ENCODE results near the gene RSBN1L.
"Not testable (repeated sequence)": the region's sequence is repeated elsewhere in the genome, so short reads cannot be mapped to it uniquely, and the experiment has no call there.

Gene RSBN1L

GRCh38 chr7:77696057-77696642, at the start of gene RSBN1L:
Gene RSBN1L (plus strand): TSS chr7:77696459. CDS start chr7:77696470, 11 bp downstream.
- Histone ChIP-seq H3K4me1 (ENCODE audit: insufficient read depth, poor library complexity, severe bottlenecking) (peaks cover 17% of the 10 kb centered on the region), H3K27me3 (ENCODE audit: insufficient read depth, poor library complexity, severe bottlenecking) (no peaks in the 10 kb centered on the region), H3K27ac (ENCODE audit: poor library complexity, severe bottlenecking) (peak within 1 kb of the TSS; percentile 68), H3K36me3 (ENCODE audit: low read depth) (no peaks in the 10 kb centered on the region), H3K4me3 (ENCODE audit: severe bottlenecking) (peak within 1 kb of the TSS; percentile 93), H3K9me3 (ENCODE audit: severe bottlenecking) (no peaks in the 10 kb centered on the region)
- DNase-seq (ENCODE audit: low spot score) (peak; percentile 97), ATAC-seq (ENCODE audit: low read depth) (peak; percentile 96)
- peak; percentile 21 for TF ChIP-seq CTCF (IDR thresholded peaks at IDR 0.05; ENCODE audit: poor library complexity, severe bottlenecking)

GRCh38 chr7:77648742-77649338, 47.4 kb upstream of the RSBN1L start:
- no peak overlapping the region for H3K4me3 ChIP-seq (ENCODE audit: severe bottlenecking)
- H3K4me1 ChIP-seq (ENCODE audit: insufficient read depth, poor library complexity, severe bottlenecking) = no peaks in the 10 kb centered on the region
- H3K27me3 ChIP-seq (ENCODE audit: insufficient read depth, poor library complexity, severe bottlenecking) = no peaks in the 10 kb centered on the region
- no peaks in the 10 kb centered on the region for H3K9me3 ChIP-seq (ENCODE audit: severe bottlenecking)
- no peak for TF ChIP-seq CTCF (IDR thresholded peaks at IDR 0.05; ENCODE audit: poor library complexity, severe bottlenecking)
- ATAC-seq (ENCODE audit: low read depth) (no peak), DNase-seq (ENCODE audit: low spot score) (no peak)
- no peak overlapping the region for H3K27ac ChIP-seq (ENCODE audit: poor library complexity, severe bottlenecking)
- H3K36me3 ChIP-seq (ENCODE audit: low read depth) = peaks cover 33% of the 10 kb centered on the region

- DNase-seq (ENCODE audit: low spot score) (no peak), ATAC-seq (ENCODE audit: low read depth) (no peak)
Observed at GRCh38 chr7:77649716-77650349, 46.4 kb upstream of the RSBN1L start.

GRCh38 chr7:77651575-77652162, 44.6 kb upstream of the RSBN1L start:
- H3K4me1 ChIP-seq (ENCODE audit: insufficient read depth, poor library complexity, severe bottlenecking) = no peaks in the 10 kb centered on the region
- peak; percentile 89 for TF ChIP-seq CTCF (IDR thresholded peaks at IDR 0.05; ENCODE audit: poor library complexity, severe bottlenecking)
- DNase-seq (ENCODE audit: low spot score) (no peak), ATAC-seq (ENCODE audit: low read depth) (no peak)
- no peak overlapping the region for H3K4me3 ChIP-seq (ENCODE audit: severe bottlenecking)
- H3K27ac ChIP-seq (ENCODE audit: poor library complexity, severe bottlenecking) = no peak overlapping the region
- H3K36me3 ChIP-seq (ENCODE audit: low read depth) = peaks cover 27% of the 10 kb centered on the region
- no peaks in the 10 kb centered on the region for H3K9me3 ChIP-seq (ENCODE audit: severe bottlenecking)
- H3K27me3 ChIP-seq (ENCODE audit: insufficient read depth, poor library complexity, severe bottlenecking) = no peaks in the 10 kb centered on the region

More at GRCh38 chr7:77649716-77650349, 46.4 kb upstream of the RSBN1L start:
- peaks cover 27% of the 10 kb centered on the region for H3K36me3 ChIP-seq (ENCODE audit: low read depth)
- H3K27ac ChIP-seq (ENCODE audit: poor library complexity, severe bottlenecking) = peak overlapping the region; percentile 1
- no peaks in the 10 kb centered on the region for H3K4me1 ChIP-seq (ENCODE audit: insufficient read depth, poor library complexity, severe bottlenecking)
- no peak overlapping the region for H3K4me3 ChIP-seq (ENCODE audit: severe bottlenecking)
- H3K9me3 ChIP-seq (ENCODE audit: severe bottlenecking) = no peaks in the 10 kb centered on the region
- H3K27me3 ChIP-seq (ENCODE audit: insufficient read depth, poor library complexity, severe bottlenecking) = no peaks in the 10 kb centered on the region
- TF ChIP-seq CTCF (IDR thresholded peaks at IDR 0.05; ENCODE audit: poor library complexity, severe bottlenecking) = no peak

GRCh38 chr7:77652826-77653225, 43.4 kb upstream of the RSBN1L start:
- H3K4me3 ChIP-seq (ENCODE audit: severe bottlenecking); H3K9me3 ChIP-seq (ENCODE audit: severe bottlenecking); H3K27ac ChIP-seq (ENCODE audit: poor library complexity, severe bottlenecking); ATAC-seq (ENCODE audit: low read depth); DNase-seq (ENCODE audit: low spot score); H3K4me1 ChIP-seq (ENCODE audit: insufficient read depth, poor library complexity, severe bottlenecking); H3K27me3 ChIP-seq (ENCODE audit: insufficient read depth, poor library complexity, severe bottlenecking): not testable (repeated sequence)
- H3K36me3 ChIP-seq (ENCODE audit: low read depth) = peaks cover 28% of the 10 kb centered on the region

Measured in RWPE2 (cell line).